ENCODE measurements around the gene ZNF275. TPM values are rescaled to one million over a fixed set of nuclear protein-coding genes. Genes with fewer than 3 reads are reported as not detected.

Gene ZNF275
- total and polyA plus RNA-seq, 4 donors, result 2.7 to 11.5 (median 6.7) TPM

DNA sequence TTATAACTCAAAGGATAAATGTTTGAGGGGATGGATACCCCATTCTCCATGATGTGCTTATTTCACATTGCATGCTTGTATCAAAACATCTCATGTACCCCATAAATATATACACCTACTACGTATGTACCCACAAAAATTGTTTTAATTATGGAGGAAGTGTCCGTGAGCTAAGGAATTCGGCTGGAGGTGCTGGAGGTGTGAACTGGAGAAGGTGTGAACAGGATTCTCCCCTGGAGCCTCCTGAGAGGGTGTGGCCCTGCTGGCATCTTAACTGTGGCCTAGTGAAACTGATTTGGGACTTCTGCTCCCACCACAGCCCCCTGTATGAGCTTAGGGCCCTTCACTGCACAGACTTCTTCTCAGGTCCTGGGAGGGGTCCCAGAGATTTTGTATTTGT, 43.8 kb downstream of the ZNF275 start:
- 76 to 98% methylated on average over 3 of the region's 3 CpGs for WGBS, 2 donors
- TF ChIP-seq, protein P1, sequence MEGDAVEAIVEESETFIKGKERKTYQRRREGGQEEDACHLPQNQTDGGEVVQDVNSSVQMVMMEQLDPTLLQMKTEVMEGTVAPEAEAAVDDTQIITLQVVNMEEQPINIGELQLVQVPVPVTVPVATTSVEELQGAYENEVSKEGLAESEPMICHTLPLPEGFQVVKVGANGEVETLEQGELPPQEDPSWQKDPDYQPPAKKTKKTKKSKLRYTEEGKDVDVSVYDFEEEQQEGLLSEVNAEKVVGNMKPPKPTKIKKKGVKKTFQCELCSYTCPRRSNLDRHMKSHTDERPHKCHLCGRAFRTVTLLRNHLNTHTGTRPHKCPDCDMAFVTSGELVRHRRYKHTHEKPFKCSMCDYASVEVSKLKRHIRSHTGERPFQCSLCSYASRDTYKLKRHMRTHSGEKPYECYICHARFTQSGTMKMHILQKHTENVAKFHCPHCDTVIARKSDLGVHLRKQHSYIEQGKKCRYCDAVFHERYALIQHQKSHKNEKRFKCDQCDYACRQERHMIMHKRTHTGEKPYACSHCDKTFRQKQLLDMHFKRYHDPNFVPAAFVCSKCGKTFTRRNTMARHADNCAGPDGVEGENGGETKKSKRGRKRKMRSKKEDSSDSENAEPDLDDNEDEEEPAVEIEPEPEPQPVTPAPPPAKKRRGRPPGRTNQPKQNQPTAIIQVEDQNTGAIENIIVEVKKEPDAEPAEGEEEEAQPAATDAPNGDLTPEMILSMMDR (IDR thresholded peaks at IDR 0.05; ENCODE audit: control extremely low read depth, extremely low read depth), result no peak
- peaks cover 0 to 16% (median 3%) of the 10 kb centered on the region in 5 donors for H3K4me1 ChIP-seq (ENCODE audit: control insufficient read depth in 5 of 5, insufficient read depth in 5 of 5, low read length in 5 of 5)
- H3K4me3 ChIP-seq, result no peak overlapping the region
- ATAC-seq (ENCODE audit: insufficient read depth, low FRiP score) (no peak), DNase-seq (no peak)
- H3K9me3 ChIP-seq (ENCODE audit: control insufficient read depth in 4 of 4, insufficient read depth in 3 of 4, low read length in 3 of 4), result peaks cover 0 to 14% (median 4%) of the 10 kb centered on the region in 4 donors
- no peaks in the 10 kb centered on the region for H3K27me3 ChIP-seq (ENCODE audit: control insufficient read depth in 3 of 3, insufficient read depth in 3 of 3, low read length in 2 of 3)
- H3K36me3 ChIP-seq (ENCODE audit: control insufficient read depth in 4 of 4, insufficient read depth in 4 of 4, low read length in 4 of 4), result no peaks in the 10 kb centered on the region
- no peak overlapping the region for H3K9ac ChIP-seq (ENCODE audit: insufficient read depth in 1 of 2, low read length in 2 of 2)
- H3K27ac ChIP-seq (ENCODE audit: low read depth in 1 of 2, low read length in 1 of 2), result no peak overlapping the region

DNA sequence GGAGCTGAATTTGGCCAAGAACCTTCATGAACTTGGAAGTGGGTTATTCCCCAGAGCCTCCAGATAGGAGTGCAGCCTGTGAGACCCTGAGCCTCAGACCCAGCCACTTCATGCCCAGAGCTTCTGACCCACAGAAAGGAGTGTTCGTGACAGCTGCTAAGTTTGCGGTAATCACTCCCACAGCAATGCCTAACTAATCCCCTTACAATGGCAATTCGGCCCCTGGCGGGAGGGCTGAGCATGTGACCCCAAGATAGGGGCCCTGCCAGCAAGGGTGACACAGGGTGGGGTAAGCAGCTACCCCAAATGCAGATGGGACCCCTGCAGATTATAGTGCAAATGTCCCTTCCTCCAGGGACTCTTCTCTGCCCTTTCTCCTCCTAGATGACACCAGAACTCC, 44.7 kb downstream of the ZNF275 start:
- DNase-seq, result no peak
- H3K4me3 ChIP-seq, result no peak overlapping the region
- H3K4me1 ChIP-seq (ENCODE audit: control insufficient read depth in 5 of 5, insufficient read depth in 5 of 5, low read length in 5 of 5), result peaks cover 0 to 16% (median 3%) of the 10 kb centered on the region in 5 donors
- H3K27me3 ChIP-seq (ENCODE audit: control insufficient read depth in 3 of 3, insufficient read depth in 3 of 3, low read length in 2 of 3), result no peaks in the 10 kb centered on the region
- ATAC-seq (ENCODE audit: insufficient read depth, low FRiP score), result no peak
- WGBS, 2 donors, result 93 to 97% methylated on average over 4 of the region's 4 CpGs
- H3K9ac ChIP-seq (ENCODE audit: insufficient read depth in 1 of 2, low read length in 2 of 2), result no peak overlapping the region
- no peak overlapping the region for H3K27ac ChIP-seq (ENCODE audit: low read depth in 1 of 2, low read length in 1 of 2)
- H3K36me3 ChIP-seq (ENCODE audit: control insufficient read depth in 4 of 4, insufficient read depth in 4 of 4, low read length in 4 of 4), result no peaks in the 10 kb centered on the region
- peaks cover 0 to 14% (median 4%) of the 10 kb centered on the region in 4 donors for H3K9me3 ChIP-seq (ENCODE audit: control insufficient read depth in 4 of 4, insufficient read depth in 3 of 4, low read length in 3 of 4)
- TF ChIP-seq, protein P1 (IDR thresholded peaks at IDR 0.05; ENCODE audit: control extremely low read depth, extremely low read depth), result no peak

DNA sequence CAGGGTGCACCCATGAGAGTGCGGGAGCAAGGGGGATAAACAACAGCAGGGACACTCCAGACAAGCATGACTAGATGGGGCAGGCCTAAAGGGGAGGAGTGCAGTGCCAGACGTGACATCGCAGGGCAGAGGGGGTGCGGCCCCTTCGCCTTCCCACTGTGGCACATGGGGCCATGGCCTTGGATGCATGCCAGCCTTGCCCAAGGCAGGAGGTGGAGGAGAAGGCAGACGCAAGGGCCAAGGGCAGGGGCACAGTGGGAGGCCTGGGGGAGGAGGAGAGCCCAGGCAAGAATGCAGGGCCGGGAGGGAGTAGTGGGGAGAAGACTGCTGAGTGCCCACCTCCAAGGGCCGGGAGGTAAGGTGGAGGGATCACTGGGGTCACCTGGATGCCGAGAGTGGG, 45.6 kb downstream of the ZNF275 start:
- TF ChIP-seq, protein P1 (IDR thresholded peaks at IDR 0.05; ENCODE audit: control extremely low read depth, extremely low read depth), result no peak
- Histone ChIP-seq H3K27me3 (ENCODE audit: control insufficient read depth in 3 of 3, insufficient read depth in 3 of 3, low read length in 2 of 3) (no peaks in the 10 kb centered on the region), H3K36me3 (ENCODE audit: control insufficient read depth in 4 of 4, insufficient read depth in 4 of 4, low read length in 4 of 4) (no peaks in the 10 kb centered on the region), H3K4me1 (ENCODE audit: control insufficient read depth in 5 of 5, insufficient read depth in 5 of 5, low read length in 5 of 5) (peaks cover 0 to 16% (median 3%) of the 10 kb centered on the region in 5 donors), H3K9me3 (ENCODE audit: control insufficient read depth in 4 of 4, insufficient read depth in 3 of 4, low read length in 3 of 4) (peaks cover 0 to 14% (median 4%) of the 10 kb centered on the region in 4 donors), H3K27ac (ENCODE audit: low read depth in 1 of 2, low read length in 1 of 2) (no peak overlapping the region), H3K4me3 (no peak overlapping the region), H3K9ac (ENCODE audit: insufficient read depth in 1 of 2, low read length in 2 of 2) (no peak overlapping the region)
- no peak for DNase-seq
- 77 to 96% methylated on average over 4 to 9 of the region's 9 CpGs for WGBS, 2 donors
- ATAC-seq (ENCODE audit: insufficient read depth, low FRiP score), result no peak

Data from lung (tissue), 12 donors.